Muscle of leg (tissue), 11 donors: Measurements from ENCODE around the gene PRDM2. TPM values are rescaled to one million over a fixed set of nuclear protein-coding genes. Genes with fewer than 3 reads are reported as not detected.

ENCODE experiments used
- DNase-seq: peaks from one replicate; pipeline ENCODE4 v3.0.0; 2013
- H3K27ac ChIP-seq: one replicate; pipeline ENCODE4 v1.5.1; 2013; ENCODE audit warnings: mild to moderate bottlenecking, low read length, control low read depth
- H3K27me3 ChIP-seq: one replicate; pipeline ENCODE4 v1.6.1; 2013; ENCODE audit warnings: low read length; ENCODE audit not compliant: control insufficient read depth, insufficient read depth
- H3K36me3 ChIP-seq: one replicate; pipeline ENCODE4 v1.6.1; 2013; ENCODE audit warnings: low read length; ENCODE audit not compliant: control insufficient read depth, insufficient read depth
- H3K4me1 ChIP-seq: one replicate; pipeline ENCODE4 v1.6.1; 2013; ENCODE audit warnings: low read length; ENCODE audit not compliant: control insufficient read depth, insufficient read depth
- H3K4me3 ChIP-seq: one replicate; pipeline ENCODE4 v1.5.1; 2013; ENCODE audit warnings: low read length, control low read depth
- H3K9me3 ChIP-seq: replicated peaks from 2 replicates; pipeline ENCODE4 v1.6.1; 2013; ENCODE audit warnings: low read depth, low read length; ENCODE audit not compliant: control insufficient read depth
- WGBS: methylation state at CpG from one replicate; pipeline ENCODE4 v1.1.5; 2013; ENCODE audit warnings: missing lambda C conversion rate; ENCODE audit not compliant: insufficient coverage; 5-methylcytosine and 5-hydroxymethylcytosine counted together
- polyA plus RNA-seq, 8 donors: library from polyadenylated mRNA; unstranded; fragments of 120-200 nt; gene quantifications; one replicate each; pipeline versions ENCODE4 v1.2.1 to v1.2.3, GENCODE V29; 2013; ENCODE audit warnings: inconsistent platforms in 1 of 8, low replicate concordance in 1 of 8; ENCODE audit not compliant: insufficient read length in 8 of 8, insufficient read depth in 1 of 8
- total RNA-seq: library from RNA; stranded (reverse); fragments of 120-200 nt; gene quantifications from one replicate; pipeline ENCODE4 v1.2.4, GENCODE V29; 2013

The PRDM2 gene
- total and polyA plus RNA-seq, 9 donors, result 17.0 to 45.3 (median 36.8) TPM

- Histone ChIP-seq H3K9me3 (no peaks in the 10 kb centered on the region), H3K4me1 (peaks cover 4% of the 10 kb centered on the region), H3K27ac (no peak overlapping the region)
Observed at GRCh38 chr1:13799502-13800283, 99.7 kb downstream of the PRDM2 start.

GRCh38 chr1:13801232-13801631, 101.2 kb downstream of the PRDM2 start:
- peaks cover 4% of the 10 kb centered on the region for H3K4me1 ChIP-seq
- DNase-seq, result no peak

More at GRCh38 chr1:13799502-13800283, 99.7 kb downstream of the PRDM2 start:
- WGBS, result 84% methylated on average over 6 of the region's 10 CpGs
- peaks cover 16% of the 10 kb centered on the region for H3K36me3 ChIP-seq
- H3K27me3 ChIP-seq, result no peaks in the 10 kb centered on the region
- no peak for DNase-seq
- no peak overlapping the region for H3K4me3 ChIP-seq

GRCh38 chr1:13801655-13802486, 101.9 kb downstream of the PRDM2 start:
- DNase-seq, result no peak
- H3K9me3 ChIP-seq, result no peaks in the 10 kb centered on the region
- WGBS, result 85% methylated on average over 18 of the region's 20 CpGs
- no peak overlapping the region for H3K4me3 ChIP-seq
- no peak overlapping the region for H3K27ac ChIP-seq
- peaks cover 4% of the 10 kb centered on the region for H3K4me1 ChIP-seq
- peaks cover 4% of the 10 kb centered on the region for H3K36me3 ChIP-seq
- H3K27me3 ChIP-seq, result no peaks in the 10 kb centered on the region

More at GRCh38 chr1:13801232-13801631, 101.2 kb downstream of the PRDM2 start:
- peaks cover 4% of the 10 kb centered on the region for H3K36me3 ChIP-seq
- 83% methylated on average over 6 of the region's 8 CpGs for WGBS
- H3K27me3 ChIP-seq, result no peaks in the 10 kb centered on the region
- no peaks in the 10 kb centered on the region for H3K9me3 ChIP-seq
- H3K4me3 ChIP-seq, result no peak overlapping the region
- H3K27ac ChIP-seq, result no peak overlapping the region

GRCh38 chr1:13802782-13803545, 103.0 kb downstream of the PRDM2 start:
- Histone ChIP-seq H3K27ac (no peak overlapping the region), H3K9me3 (no peaks in the 10 kb centered on the region), H3K27me3 (no peaks in the 10 kb centered on the region), H3K4me1 (peaks cover 4% of the 10 kb centered on the region), H3K36me3 (peaks cover 2% of the 10 kb centered on the region), H3K4me3 (no peak overlapping the region)
- DNase-seq, result no peak
- 81% methylated on average over 13 of the region's 19 CpGs for WGBS

GRCh38 chr1:13803546-13804239, 103.7 kb downstream of the PRDM2 start:
- Histone ChIP-seq H3K4me1 (peaks cover 4% of the 10 kb centered on the region), H3K9me3 (no peaks in the 10 kb centered on the region), H3K4me3 (no peak overlapping the region), H3K27ac (no peak overlapping the region), H3K27me3 (no peaks in the 10 kb centered on the region), H3K36me3 (peaks cover 2% of the 10 kb centered on the region)
- WGBS, result 88% methylated on average over 14 of the region's 18 CpGs
- DNase-seq, result no peak

GRCh38 chr1:13804240-13804633, 104.2 kb downstream of the PRDM2 start:
- Histone ChIP-seq H3K27ac (no peak overlapping the region), H3K36me3 (peaks cover 2% of the 10 kb centered on the region), H3K4me1 (peaks cover 7% of the 10 kb centered on the region), H3K27me3 (no peaks in the 10 kb centered on the region), H3K9me3 (no peaks in the 10 kb centered on the region), H3K4me3 (no peak overlapping the region)
- no peak for DNase-seq
- WGBS, result 79% methylated on average over 11 of the region's 11 CpGs

- DNase-seq, result no peak
- 100% methylated on average over 2 of the region's 5 CpGs for WGBS
- peaks cover 7% of the 10 kb centered on the region for H3K4me1 ChIP-seq
- H3K27ac ChIP-seq, result no peak overlapping the region
- no peaks in the 10 kb centered on the region for H3K9me3 ChIP-seq
- H3K36me3 ChIP-seq, result peaks cover 10% of the 10 kb centered on the region
- no peaks in the 10 kb centered on the region for H3K27me3 ChIP-seq
- no peak overlapping the region for H3K4me3 ChIP-seq
Observed at GRCh38 chr1:13805431-13805830, 105.4 kb downstream of the PRDM2 start.

- DNase-seq, result no peak
- H3K4me1 ChIP-seq, result peaks cover 3% of the 10 kb centered on the region
- no peak overlapping the region for H3K27ac ChIP-seq
- H3K9me3 ChIP-seq, result no peaks in the 10 kb centered on the region
- peaks cover 10% of the 10 kb centered on the region for H3K36me3 ChIP-seq
- no peaks in the 10 kb centered on the region for H3K27me3 ChIP-seq
- WGBS, result 65% methylated on average over 10 of the region's 13 CpGs
- no peak overlapping the region for H3K4me3 ChIP-seq
Observed at GRCh38 chr1:13806108-13806507, 106.1 kb downstream of the PRDM2 start.

- 51% methylated on average over 2 of the region's 7 CpGs for WGBS
- Histone ChIP-seq H3K4me1 (peaks cover 3% of the 10 kb centered on the region), H3K27me3 (no peaks in the 10 kb centered on the region), H3K9me3 (no peaks in the 10 kb centered on the region), H3K36me3 (peaks cover 10% of the 10 kb centered on the region), H3K27ac (no peak overlapping the region), H3K4me3 (no peak overlapping the region)
- DNase-seq, result no peak
Observed at GRCh38 chr1:13807209-13807608, 107.2 kb downstream of the PRDM2 start.
